H1 (cell line): Measurements from ENCODE around the gene FARP2. TPM values are rescaled to one million over a fixed set of nuclear protein-coding genes. Genes with fewer than 3 reads are reported as not detected.

Experiments
- CTCF ChIA-PET: fragments of 300-600 bp; sonication (Branson Sonifier 250); formaldehyde crosslinking; loops from one replicate; lab custom pipeline; 2021; ENCODE audit not compliant: partially characterized antibody; lab: Charles Lee
- POLR2A ChIA-PET: fragments of 300-600 bp; sonication (Branson Sonifier 250); formaldehyde crosslinking; loops from one replicate; lab custom pipeline; 2021; ENCODE audit warnings: inconsistent platforms; ENCODE audit not compliant: partially characterized antibody; lab: Charles Lee
- DNase-seq, 2 experiments: peaks; one replicate each; pipeline versions ENCODE4 v3.0.0 to v3.0.0-alpha.2; 2010 to 2022; ENCODE audit warnings: low spot score in 2 of 2, low read depth in 1 of 2, mixed read lengths in 1 of 2
- FAIRE-seq: peaks from 2 replicates; lab custom pipeline; 2011; peaks lifted over from hg19 to GRCh38; lab: Jason Lieb, UNC
- H2AFZ ChIP-seq: 2 replicates; pipeline ENCODE4 v1.8.1; 2012; ENCODE audit warnings: low read length, inconsistent platforms
- H2AK5ac ChIP-seq: 2 replicates; pipeline ENCODE4 v1.6.1; 2013; ENCODE audit warnings: low read depth, low read length
- H2BK120ac ChIP-seq: replicated peaks from 2 replicates; pipeline ENCODE3; 2013; ENCODE audit warnings: low read depth, low read length, inconsistent platforms
- H2BK12ac ChIP-seq: 2 replicates; pipeline ENCODE4 v1.6.1; 2013; ENCODE audit warnings: low read depth, low read length
- H2BK15ac ChIP-seq: 2 replicates; pipeline ENCODE4 v1.6.1; 2013; ENCODE audit warnings: low read length
- H2BK20ac ChIP-seq: 2 replicates; pipeline ENCODE4 v1.6.1; 2013; ENCODE audit warnings: low read length
- H2BK5ac ChIP-seq: 2 replicates; pipeline ENCODE4 v1.6.1; 2013; ENCODE audit warnings: low read depth, low read length
- H3K14ac ChIP-seq: 2 replicates; pipeline ENCODE4 v1.6.1; 2013; ENCODE audit warnings: inconsistent platforms; ENCODE audit not compliant: insufficient read length
- H3K18ac ChIP-seq: 2 replicates; pipeline ENCODE4 v1.6.1; 2013; ENCODE audit warnings: low read length; ENCODE audit errors: extremely low read depth
- H3K23ac ChIP-seq: 2 replicates; pipeline ENCODE4 v1.6.1; 2013; ENCODE audit warnings: inconsistent platforms; ENCODE audit not compliant: insufficient read length
- H3K23me2 ChIP-seq: 2 replicates; pipeline ENCODE4 v1.6.1; 2013; ENCODE audit warnings: low read depth, low read length
- H3K27ac ChIP-seq: 2 replicates; pipeline ENCODE4 v1.6.1; 2011; ENCODE audit warnings: low read depth, low read length, inconsistent platforms
- H3K27me3 ChIP-seq, 4 experiments: replicated peaks in 1 of 4; 1 replicate in 1 of 4; 2 replicates in 3 of 4; pipeline versions ENCODE4 v1.6.1 to v1.8.1; 2011 to 2013; ENCODE audit warnings: low read length in 3 of 4, mild to moderate bottlenecking in 3 of 4, inconsistent platforms in 2 of 4, mixed read lengths in 2 of 4, moderate library complexity in 1 of 4; ENCODE audit not compliant: control insufficient read depth in 3 of 4, insufficient read depth in 3 of 4; ENCODE audit errors: extremely low read depth in 1 of 4
- H3K36me3 ChIP-seq, 4 experiments: 2 replicates each; pipeline versions ENCODE4 v1.6.1 to v1.8.1; 2011 to 2013; ENCODE audit warnings: mild to moderate bottlenecking in 4 of 4, low read length in 3 of 4, moderate library complexity in 2 of 4, control low read depth in 1 of 4, inconsistent platforms in 1 of 4; ENCODE audit not compliant: insufficient read depth in 4 of 4, control insufficient read depth in 2 of 4
- H3K4ac ChIP-seq: replicated peaks from 2 replicates; pipeline ENCODE3; 2013; ENCODE audit warnings: low read length, low read depth, mixed read lengths, inconsistent platforms; ENCODE audit not compliant: insufficient read length
- H3K4me1 ChIP-seq, 4 experiments: replicated peaks in 1 of 4; 1 replicate in 1 of 4; 2 replicates in 3 of 4; pipeline versions ENCODE4 v1.6.1 to v1.8.1; 2011 to 2013; ENCODE audit warnings: low read length in 3 of 4, inconsistent platforms in 2 of 4, mixed read lengths in 1 of 4; ENCODE audit not compliant: insufficient read depth in 4 of 4, control insufficient read depth in 3 of 4
- H3K4me2 ChIP-seq, 2 experiments: 2 replicates each; pipeline versions ENCODE4 v1.6.1 to v1.8.1; 2011 to 2013; ENCODE audit warnings: low read depth in 2 of 2, low read length in 2 of 2, control low read depth in 1 of 2, inconsistent platforms in 1 of 2, mild to moderate bottlenecking in 1 of 2; ENCODE audit not compliant: insufficient read depth in 1 of 2
- H3K4me3 ChIP-seq, 4 experiments: fragments of 200-600, 300-600 bp in 1 of 4; sonication (generic), shearing (Covaris generic), sonication (Bioruptor Twin) in 1 of 4; 2 replicates each; pipeline versions ENCODE4 v1.5.1 to v1.8.1; 2011 to 2016; ENCODE audit warnings: low read length in 4 of 4, low read depth in 3 of 4, control low read depth in 2 of 4, inconsistent platforms in 2 of 4, mild to moderate bottlenecking in 2 of 4, mixed read lengths in 1 of 4, moderate library complexity in 1 of 4; ENCODE audit not compliant: insufficient read depth in 2 of 4; ENCODE audit errors: extremely low read depth in 1 of 4
- H3K56ac ChIP-seq: replicated peaks from 2 replicates; pipeline ENCODE3; 2013; ENCODE audit warnings: low read depth, mild to moderate bottlenecking, mixed read lengths, low read length, inconsistent platforms; ENCODE audit not compliant: insufficient read length
- H3K79me1 ChIP-seq: 2 replicates; pipeline ENCODE4 v1.6.1; 2013; ENCODE audit warnings: low read depth, low read length, control low read depth
- H3K79me2 ChIP-seq, 2 experiments: 2 replicates each; pipeline versions ENCODE4 v1.6.1 to v1.8.1; 2012 to 2013; ENCODE audit warnings: low read length in 2 of 2, mild to moderate bottlenecking in 2 of 2, inconsistent platforms in 1 of 2; ENCODE audit not compliant: insufficient read depth in 2 of 2, control insufficient read depth in 1 of 2
- H3K9ac ChIP-seq, 4 experiments: replicated peaks in 1 of 4; 1 replicate in 1 of 4; 2 replicates in 3 of 4; pipeline versions ENCODE4 v1.6.1 to v1.8.1; 2011 to 2013; ENCODE audit warnings: low read depth in 3 of 4, low read length in 3 of 4, control low read depth in 2 of 4, mild to moderate bottlenecking in 2 of 4, moderate library complexity in 2 of 4, inconsistent platforms in 1 of 4; ENCODE audit errors: extremely low read depth in 1 of 4
- H3K9me3 ChIP-seq, 2 experiments: 2 replicates each; pipeline versions ENCODE4 v1.6.1 to v1.8.1; 2012 to 2013; ENCODE audit warnings: mild to moderate bottlenecking in 2 of 2, moderate library complexity in 2 of 2, control low read depth in 1 of 2, inconsistent platforms in 1 of 2, low read depth in 1 of 2, low read length in 1 of 2, mixed read lengths in 1 of 2; ENCODE audit not compliant: insufficient read depth in 2 of 2
- H4K20me1 ChIP-seq, 2 experiments: replicated peaks in 1 of 2; 2 replicates each; pipeline versions ENCODE3 to v1.8.1; 2011 to 2013; ENCODE audit warnings: inconsistent platforms in 2 of 2, low read length in 2 of 2, mild to moderate bottlenecking in 1 of 2; ENCODE audit not compliant: insufficient read depth in 2 of 2, control insufficient read depth in 1 of 2
- H4K5ac ChIP-seq: 2 replicates; pipeline ENCODE4 v1.6.1; 2013; ENCODE audit warnings: low read length, low read depth, mixed read lengths, inconsistent platforms; ENCODE audit not compliant: insufficient read length
- H4K8ac ChIP-seq: 2 replicates; pipeline ENCODE4 v1.8.0; 2013; ENCODE audit warnings: mild to moderate bottlenecking, moderate library complexity, low read length, inconsistent platforms; ENCODE audit not compliant: insufficient read depth; ENCODE audit errors: extremely low read depth
- H4K91ac ChIP-seq: replicated peaks from 2 replicates; pipeline ENCODE3; 2013; ENCODE audit warnings: low read length, mixed read lengths, inconsistent platforms; ENCODE audit not compliant: insufficient read length
- JUND ChIP-seq: IDR thresholded peaks from 2 replicates; pipeline ENCODE4 v1.6.1; 2011; ENCODE audit warnings: mild to moderate bottlenecking, improper control_type of control experiment, low read length
- KDM1A ChIP-seq: fragments of 200-600, 300-600 bp; sonication (generic); IDR thresholded peaks from 2 replicates; pipeline ENCODE4 v1.7.1; 2016; ENCODE audit warnings: mild to moderate bottlenecking, low read length, borderline replicate concordance
- MAFK ChIP-seq: IDR thresholded peaks from 2 replicates; pipeline ENCODE4 v1.6.1; 2012; ENCODE audit warnings: low read depth, mild to moderate bottlenecking, improper control_type of control experiment, low read length
- RXRA ChIP-seq: IDR thresholded peaks from 2 replicates; pipeline ENCODE4 v1.6.1; 2011; ENCODE audit warnings: low read depth, mild to moderate bottlenecking, low read length, moderate library complexity; ENCODE audit not compliant: insufficient read depth
- SP2 ChIP-seq: IDR thresholded peaks from 2 replicates; pipeline ENCODE4 v1.6.1; 2012; ENCODE audit warnings: mild to moderate bottlenecking, low read length, inconsistent platforms
- TEAD4 ChIP-seq: IDR thresholded peaks from 2 replicates; pipeline ENCODE4 v1.6.1; 2012; ENCODE audit warnings: low read depth, low read length, inconsistent platforms, mixed read lengths
- WGBS, 2 experiments: shearing (Covaris generic) in 1 of 2; methylation state at CpG; one replicate each; pipeline versions ENCODE4 v1.1.6 to v1.1.7; 2013 to 2015; ENCODE audit warnings: low lambda C conversion rate in 2 of 2, mixed read lengths in 2 of 2, inconsistent platforms in 1 of 2, low coverage in 1 of 2, missing lambda C conversion rate in 1 of 2; ENCODE audit not compliant: insufficient replicate concordance in 2 of 2, insufficient coverage in 1 of 2, insufficient read length in 1 of 2; ENCODE audit errors: extremely low coverage in 1 of 2, missing lambda C conversion rate in 1 of 2; 5-methylcytosine and 5-hydroxymethylcytosine counted together
- polyA plus RNA-seq, 7 experiments: library from polyadenylated mRNA; depleted of rRNA in 3 of 7; stranded (reverse) in 5 of 7; unstranded in 2 of 7; fragments of >200 nt in 5 of 7; fragments of 200-250 nt in 2 of 7; gene quantifications; 1 replicate in 5 of 7; 2 replicates in 1 of 7; 4 replicates in 1 of 7; pipeline versions ENCODE4 v1.2.1 to v1.2.3, GENCODE V29; 2011 to 2013; ENCODE audit warnings: missing spikeins in 2 of 7, mixed read lengths in 2 of 7
- total RNA-seq: library from RNA; stranded (reverse); fragmentation: NEBNext Ultra II Directional; extraction: Animal tissue kit (Norgen Biotek cat#: 25700); gene quantifications from 2 replicates; pipeline ENCODE4 v1.2.1, GENCODE V29; 2021
- TF ChIP-seq, protein P1 (sequence below): IDR thresholded peaks from 2 replicates; pipeline ENCODE4 v1.6.1; 2011; ENCODE audit warnings: low read depth, mild to moderate bottlenecking, low read length; ENCODE audit not compliant: insufficient read depth
- TF ChIP-seq, protein P2 (sequence below): IDR thresholded peaks from 2 replicates; pipeline ENCODE4 v1.6.1; 2011; ENCODE audit warnings: low read length, improper control_type of control experiment

The FARP2 gene
- total and polyA plus RNA-seq, 2 of the 8 experiments (the other 6 are each of a cell fraction or from before 2014, with no cell fraction given) = 12.4 to 33.4 TPM

- no peaks in the 10 kb centered on the region; a peak in 1 of 7 replicates for H3K27me3 ChIP-seq
Measured at GRCh38 chr2:241454837-241455485, 98.9 kb downstream of the FARP2 start.

More at GRCh38 chr2:241454837-241455485, 98.9 kb downstream of the FARP2 start:
- Histone ChIP-seq H2BK12ac (no peak overlapping the region), H3K4me3 (no peak overlapping the region), H4K91ac (no peak overlapping the region), H4K20me1 (peaks cover 0 to 2% of the 10 kb centered on the region in 2 experiments), H2BK15ac (no peak overlapping the region), H3K79me2 (no peaks in the 10 kb centered on the region), H3K4me2 (no peak overlapping the region), H3K27ac (no peak overlapping the region), H2AK5ac (no peak overlapping the region), H3K18ac (no peak overlapping the region), H3K56ac (no peak overlapping the region), H3K36me3 (no peaks in the 10 kb centered on the region), H3K23me2 (no peaks in the 10 kb centered on the region), H3K14ac (no peak overlapping the region), H2AFZ (no peak overlapping the region), H3K4me1 (0 out of 7 replicates have a peak, but pooled peaks cover 0 to 4% (median 0%) of the 10 kb centered on the region in 4 experiments), H2BK20ac (no peak overlapping the region), H4K5ac (no peak overlapping the region), H3K9ac (no peak overlapping the region), H2BK5ac (no peak overlapping the region), H3K23ac (no peak overlapping the region), H3K79me1 (no peaks in the 10 kb centered on the region), H2BK120ac (no peak overlapping the region), H4K8ac (no peak overlapping the region), H3K4ac (no peak overlapping the region), H3K9me3 (no peaks in the 10 kb centered on the region)
- FAIRE-seq (no peak), DNase-seq (no peak)
- CTCF ChIA-PET = no interaction called here
- TF ChIP-seq JUND (no peak), RXRA (no peak), MAFK (no peak), TEAD4 (no peak), SP2 (no peak), KDM1A (no peak)
- TF ChIP-seq, protein P1, sequence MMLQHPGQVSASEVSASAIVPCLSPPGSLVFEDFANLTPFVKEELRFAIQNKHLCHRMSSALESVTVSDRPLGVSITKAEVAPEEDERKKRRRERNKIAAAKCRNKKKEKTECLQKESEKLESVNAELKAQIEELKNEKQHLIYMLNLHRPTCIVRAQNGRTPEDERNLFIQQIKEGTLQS = no peak
- TF ChIP-seq, protein P2, sequence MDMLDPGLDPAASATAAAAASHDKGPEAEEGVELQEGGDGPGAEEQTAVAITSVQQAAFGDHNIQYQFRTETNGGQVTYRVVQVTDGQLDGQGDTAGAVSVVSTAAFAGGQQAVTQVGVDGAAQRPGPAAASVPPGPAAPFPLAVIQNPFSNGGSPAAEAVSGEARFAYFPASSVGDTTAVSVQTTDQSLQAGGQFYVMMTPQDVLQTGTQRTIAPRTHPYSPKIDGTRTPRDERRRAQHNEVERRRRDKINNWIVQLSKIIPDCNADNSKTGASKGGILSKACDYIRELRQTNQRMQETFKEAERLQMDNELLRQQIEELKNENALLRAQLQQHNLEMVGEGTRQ = no peak
- 88% methylated on average over 3 of the region's 3 CpGs; no CpG with 5 or more reads in 1 of the 2 experiments for WGBS, 2 experiments
- POLR2A ChIA-PET = interaction anchor here (0.8 kb wide), 1 partner anchor 35 kb away, joined by 3 read pairs; no protein-coding TSS in a partner anchor
